Astrocyte (in vitro differentiated cells and primary cell): ENCODE data around the gene RAB4A. TPM values are rescaled to one million over a fixed set of nuclear protein-coding genes. Genes with fewer than 3 reads are reported as not detected.
"Not testable (repeated sequence)": the region's sequence is repeated elsewhere in the genome, so short reads cannot be mapped to it uniquely, and the experiment has no call there.

Experiments used
- DNase-seq: peaks from one replicate; pipeline ENCODE4 v3.0.0-alpha.2; 2010; ENCODE audit warnings: low read depth
- FAIRE-seq: peaks from 2 replicates; lab custom pipeline; 2011; peaks lifted over from hg19 to GRCh38; lab: Jason Lieb, UNC
- H2AFZ ChIP-seq: 2 replicates; pipeline ENCODE4 v1.6.0; 2012; ENCODE audit warnings: low read depth, low read length, inconsistent platforms
- H3K27ac ChIP-seq: 2 replicates; pipeline ENCODE4 v1.5.1; 2011; ENCODE audit warnings: low read depth, low read length, inconsistent platforms
- H3K27me3 ChIP-seq: 2 replicates; pipeline ENCODE4 v1.6.0; 2011; ENCODE audit warnings: low read length, inconsistent platforms; ENCODE audit not compliant: insufficient read depth
- H3K36me3 ChIP-seq: 2 replicates; pipeline ENCODE4 v1.5.1; 2011; ENCODE audit warnings: low read length, inconsistent platforms; ENCODE audit not compliant: insufficient read depth
- H3K4me1 ChIP-seq: 2 replicates; pipeline ENCODE4 v1.5.1; 2011; ENCODE audit warnings: low read length, inconsistent platforms; ENCODE audit not compliant: insufficient read depth
- H3K4me2 ChIP-seq: 2 replicates; pipeline ENCODE4 v1.6.0; 2012; ENCODE audit warnings: low read length, inconsistent platforms
- H3K4me3 ChIP-seq: 2 replicates; pipeline ENCODE4 v1.5.1; 2011; ENCODE audit warnings: low read depth, mild to moderate bottlenecking, low read length, inconsistent platforms; ENCODE audit not compliant: insufficient read depth
- H3K79me2 ChIP-seq: 2 replicates; pipeline ENCODE4 v1.6.0; 2012; ENCODE audit warnings: mild to moderate bottlenecking, low read length, inconsistent platforms; ENCODE audit not compliant: insufficient read depth
- H3K9ac ChIP-seq: 2 replicates; pipeline ENCODE4 v1.6.0; 2012; ENCODE audit warnings: mild to moderate bottlenecking, low read length, inconsistent platforms
- H3K9me3 ChIP-seq: 2 replicates; pipeline ENCODE4 v1.5.1; 2012; ENCODE audit warnings: low read depth, mild to moderate bottlenecking, low read length, inconsistent platforms; ENCODE audit not compliant: insufficient read depth
- H4K20me1 ChIP-seq: 2 replicates; pipeline ENCODE4 v1.6.0; 2012; ENCODE audit warnings: low read length, inconsistent platforms; ENCODE audit not compliant: insufficient read depth
- H3K27ac Mint-ChIP-seq: one replicate; pipeline ENCODE4 v1.8.0; 2021; ENCODE audit warnings: mild to moderate bottlenecking, mixed read lengths; ENCODE audit not compliant: unreplicated experiment
- H3K27me3 Mint-ChIP-seq: one replicate; pipeline ENCODE4 v1.8.0; 2021; ENCODE audit warnings: low read depth, mixed read lengths; ENCODE audit not compliant: unreplicated experiment
- H3K36me3 Mint-ChIP-seq: one replicate; pipeline ENCODE4 v1.8.0; 2021; ENCODE audit warnings: low read depth, mixed read lengths; ENCODE audit not compliant: unreplicated experiment
- H3K4me1 Mint-ChIP-seq: one replicate; pipeline ENCODE4 v1.8.0; 2021; ENCODE audit warnings: low read depth, mixed read lengths; ENCODE audit not compliant: unreplicated experiment
- H3K4me3 Mint-ChIP-seq: one replicate; pipeline ENCODE4 v1.8.0; 2021; ENCODE audit warnings: mild to moderate bottlenecking, moderate library complexity, mixed read lengths; ENCODE audit not compliant: unreplicated experiment
- H3K9me3 Mint-ChIP-seq: one replicate; pipeline ENCODE4 v1.8.0; 2021; ENCODE audit warnings: mild to moderate bottlenecking, mixed read lengths; ENCODE audit not compliant: unreplicated experiment
- EZH2 ChIP-seq: IDR thresholded peaks from 2 replicates; pipeline ENCODE4 v1.6.1; 2012; ENCODE audit warnings: mild to moderate bottlenecking, low read length, inconsistent platforms; ENCODE audit not compliant: insufficient read depth
- total RNA-seq: library from RNA; stranded (reverse); gene quantifications from 2 replicates; pipeline ENCODE4 v1.2.1, GENCODE V29; 2021
- TF ChIP-seq, protein P1 (sequence below): IDR thresholded peaks from 2 replicates; pipeline ENCODE4 v1.5.1; 2011; ENCODE audit warnings: low read depth, mild to moderate bottlenecking, inconsistent platforms, low read length, moderate library complexity; ENCODE audit not compliant: insufficient read depth

Gene RAB4A
- total RNA-seq, 1 donor from 2014 or later: 58.6 TPM

DNA sequence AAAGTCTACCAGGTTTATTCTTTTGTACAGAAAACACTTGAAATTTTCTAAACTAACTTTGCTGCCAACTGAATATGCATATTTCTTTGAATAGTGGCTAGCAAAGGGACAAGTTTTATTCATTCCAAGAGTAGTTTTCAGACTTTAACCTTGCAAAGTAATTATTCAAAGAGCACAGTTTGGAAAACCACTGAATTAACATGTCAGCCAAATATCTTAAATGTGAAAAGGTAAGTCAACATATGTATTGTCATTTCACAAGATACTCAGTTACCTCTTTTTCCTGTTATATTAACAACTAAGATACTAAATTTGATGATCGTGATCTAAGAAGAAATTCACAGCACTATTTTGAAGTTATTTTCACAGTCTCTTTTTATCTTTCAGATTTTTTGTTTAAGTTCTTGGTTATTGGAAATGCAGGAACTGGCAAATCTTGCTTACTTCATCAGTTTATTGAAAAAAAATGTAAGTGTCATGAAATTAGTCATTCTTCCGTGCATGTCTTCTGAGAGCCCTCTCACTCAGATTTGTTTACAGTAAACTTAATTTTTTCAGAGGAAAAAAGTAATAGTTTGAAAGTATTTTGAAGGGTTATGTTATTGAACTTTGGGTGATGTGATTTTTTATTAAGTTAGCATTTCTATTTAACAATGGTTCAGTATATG, 15.3 kb downstream of the RAB4A start:
- H3K4me3 Mint-ChIP-seq: no peak overlapping the region
- Histone ChIP-seq H3K9ac (no peak overlapping the region), H3K79me2 (peaks cover 53% of the 10 kb centered on the region), H4K20me1 (peaks cover 59% of the 10 kb centered on the region), H3K4me3 (no peak overlapping the region), H3K9me3 (no peaks in the 10 kb centered on the region), H3K4me2 (no peak overlapping the region), H3K27me3 (no peaks in the 10 kb centered on the region), H2AFZ (no peak overlapping the region), H3K36me3 (no peaks in the 10 kb centered on the region), H3K27ac (no peak overlapping the region), H3K4me1 (peaks cover under 1% of the 10 kb centered on the region)
- H3K9me3 Mint-ChIP-seq: peaks cover 2% of the 10 kb centered on the region
- peaks cover 19% of the 10 kb centered on the region for H3K36me3 Mint-ChIP-seq
- peak; percentile 73 for FAIRE-seq
- DNase-seq: no peak
- H3K27me3 Mint-ChIP-seq: no peaks in the 10 kb centered on the region
- H3K4me1 Mint-ChIP-seq: peaks cover 21% of the 10 kb centered on the region
- TF ChIP-seq, protein P1, sequence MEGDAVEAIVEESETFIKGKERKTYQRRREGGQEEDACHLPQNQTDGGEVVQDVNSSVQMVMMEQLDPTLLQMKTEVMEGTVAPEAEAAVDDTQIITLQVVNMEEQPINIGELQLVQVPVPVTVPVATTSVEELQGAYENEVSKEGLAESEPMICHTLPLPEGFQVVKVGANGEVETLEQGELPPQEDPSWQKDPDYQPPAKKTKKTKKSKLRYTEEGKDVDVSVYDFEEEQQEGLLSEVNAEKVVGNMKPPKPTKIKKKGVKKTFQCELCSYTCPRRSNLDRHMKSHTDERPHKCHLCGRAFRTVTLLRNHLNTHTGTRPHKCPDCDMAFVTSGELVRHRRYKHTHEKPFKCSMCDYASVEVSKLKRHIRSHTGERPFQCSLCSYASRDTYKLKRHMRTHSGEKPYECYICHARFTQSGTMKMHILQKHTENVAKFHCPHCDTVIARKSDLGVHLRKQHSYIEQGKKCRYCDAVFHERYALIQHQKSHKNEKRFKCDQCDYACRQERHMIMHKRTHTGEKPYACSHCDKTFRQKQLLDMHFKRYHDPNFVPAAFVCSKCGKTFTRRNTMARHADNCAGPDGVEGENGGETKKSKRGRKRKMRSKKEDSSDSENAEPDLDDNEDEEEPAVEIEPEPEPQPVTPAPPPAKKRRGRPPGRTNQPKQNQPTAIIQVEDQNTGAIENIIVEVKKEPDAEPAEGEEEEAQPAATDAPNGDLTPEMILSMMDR: no peak
- TF ChIP-seq EZH2: no peak
- H3K27ac Mint-ChIP-seq: no peak overlapping the region

DNA sequence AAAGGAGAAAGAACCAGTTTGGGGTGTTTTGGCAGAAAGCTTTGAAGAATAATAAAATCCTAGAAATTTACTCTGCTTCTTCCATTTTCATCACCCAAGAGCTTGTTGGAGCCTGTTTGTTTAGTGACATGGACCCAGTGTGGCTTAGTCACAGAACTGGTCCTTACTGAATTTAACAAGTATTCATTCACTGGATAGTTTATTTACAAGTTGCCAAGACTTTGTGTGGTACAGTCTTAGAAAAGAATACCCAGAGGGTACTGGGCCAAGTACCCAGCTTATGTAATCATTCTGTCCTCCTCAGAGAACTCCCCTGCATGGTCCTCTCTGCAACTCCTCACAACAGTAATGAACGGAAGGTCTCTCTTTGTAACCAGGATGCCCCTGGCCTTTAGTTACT, 16.4 kb downstream of the RAB4A start:
- no peaks in the 10 kb centered on the region for H3K9me3 ChIP-seq
- peaks cover 2% of the 10 kb centered on the region for H3K9me3 Mint-ChIP-seq
- no peak overlapping the region for H3K9ac ChIP-seq
- no peak overlapping the region for H3K4me2 ChIP-seq
- H3K36me3 ChIP-seq: no peaks in the 10 kb centered on the region
- no peak overlapping the region for H3K27ac ChIP-seq
- no peaks in the 10 kb centered on the region for H3K27me3 ChIP-seq
- no peak overlapping the region for H3K27ac Mint-ChIP-seq
- H3K4me1 Mint-ChIP-seq: peaks cover 16% of the 10 kb centered on the region
- H4K20me1 ChIP-seq: peaks cover 53% of the 10 kb centered on the region
- no peak overlapping the region for H3K4me3 ChIP-seq
- H3K36me3 Mint-ChIP-seq: peaks cover 22% of the 10 kb centered on the region
- no peaks in the 10 kb centered on the region for H3K27me3 Mint-ChIP-seq
- DNase-seq (no peak), FAIRE-seq (no peak)
- no peaks in the 10 kb centered on the region for H3K4me1 ChIP-seq
- H3K79me2 ChIP-seq: peaks cover 49% of the 10 kb centered on the region
- no peak overlapping the region for H3K4me3 Mint-ChIP-seq
- no peak for TF ChIP-seq EZH2
- TF ChIP-seq, protein P1: no peak
- H2AFZ ChIP-seq: no peak overlapping the region

DNA sequence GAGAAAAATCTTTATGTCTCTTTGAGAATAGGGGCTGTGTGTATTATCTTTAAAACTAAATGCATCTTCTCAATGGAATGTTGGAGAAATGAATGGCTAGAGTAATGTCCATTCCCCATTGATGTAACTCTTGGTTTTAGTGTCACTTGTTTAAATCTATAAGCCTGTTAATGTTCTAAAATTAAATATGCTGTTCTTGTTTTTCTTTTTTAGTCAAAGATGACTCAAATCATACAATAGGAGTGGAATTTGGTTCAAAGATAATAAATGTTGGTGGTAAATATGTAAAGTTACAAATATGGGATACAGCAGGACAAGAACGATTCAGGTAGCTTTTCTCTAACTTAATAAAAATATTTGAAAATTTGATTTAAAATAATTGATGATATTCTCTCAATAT, 17.6 kb downstream of the RAB4A start:
- Mint-ChIP-seq H3K4me3 (no peak overlapping the region), H3K27ac (no peak overlapping the region), H3K27me3 (no peaks in the 10 kb centered on the region), H3K36me3 (peaks cover 26% of the 10 kb centered on the region), H3K4me1 (peaks cover 13% of the 10 kb centered on the region), H3K9me3 (no peaks in the 10 kb centered on the region)
- Histone ChIP-seq H3K79me2 (peaks cover 36% of the 10 kb centered on the region), H3K27ac (no peak overlapping the region), H3K36me3 (no peaks in the 10 kb centered on the region), H3K4me2 (no peak overlapping the region), H2AFZ (no peak overlapping the region), H3K9me3 (no peaks in the 10 kb centered on the region), H4K20me1 (peaks cover 41% of the 10 kb centered on the region), H3K9ac (no peak overlapping the region), H3K4me3 (no peak overlapping the region), H3K4me1 (no peaks in the 10 kb centered on the region), H3K27me3 (no peaks in the 10 kb centered on the region)
- no peak for DNase-seq
- no peak for TF ChIP-seq EZH2
- TF ChIP-seq, protein P1: no peak
- no peak for FAIRE-seq

DNA sequence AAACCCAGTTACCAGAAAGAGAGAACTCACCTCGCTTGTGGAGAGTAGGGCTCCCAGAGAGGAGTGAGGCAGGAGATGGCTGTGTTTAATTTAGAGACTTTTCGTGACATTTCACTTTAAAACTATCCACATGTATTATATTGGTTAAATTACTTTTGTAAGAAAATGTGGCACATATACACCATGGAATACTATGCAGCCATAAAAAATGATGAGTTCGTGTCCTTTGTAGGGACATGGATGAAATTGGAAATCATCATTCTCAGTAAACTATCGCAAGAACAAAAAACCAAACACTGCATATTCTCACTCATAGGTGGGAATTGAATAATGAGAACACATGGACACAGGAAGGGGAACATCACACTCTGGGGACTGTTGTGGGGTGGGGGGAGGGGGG, 20.8 kb downstream of the RAB4A start:
- Mint-ChIP-seq H3K36me3 (peaks cover 36% of the 10 kb centered on the region), H3K4me1 (peaks cover 18% of the 10 kb centered on the region)
- not testable (repeated sequence) for DNase-seq, H2AFZ ChIP-seq, H3K9me3 Mint-ChIP-seq, H3K27ac Mint-ChIP-seq, H3K27ac ChIP-seq, H3K4me3 Mint-ChIP-seq, H3K9me3 ChIP-seq, FAIRE-seq, H3K36me3 ChIP-seq, H3K27me3 ChIP-seq, H3K9ac ChIP-seq, H3K4me3 ChIP-seq, H3K4me1 ChIP-seq, H3K27me3 Mint-ChIP-seq, H3K4me2 ChIP-seq
- Histone ChIP-seq H4K20me1 (peaks cover 21% of the 10 kb centered on the region), H3K79me2 (peaks cover 11% of the 10 kb centered on the region)
